ENCODE results near the gene DLX2. TPM values are rescaled to one million over a fixed set of nuclear protein-coding genes. Genes with fewer than 3 reads are reported as not detected.

Gene DLX2
- total and polyA plus RNA-seq, 2 of the 13 experiments (the other 11 are each of a cell fraction or from before 2014, with no cell fraction given) = 0.07 to 0.15 TPM

DNA sequence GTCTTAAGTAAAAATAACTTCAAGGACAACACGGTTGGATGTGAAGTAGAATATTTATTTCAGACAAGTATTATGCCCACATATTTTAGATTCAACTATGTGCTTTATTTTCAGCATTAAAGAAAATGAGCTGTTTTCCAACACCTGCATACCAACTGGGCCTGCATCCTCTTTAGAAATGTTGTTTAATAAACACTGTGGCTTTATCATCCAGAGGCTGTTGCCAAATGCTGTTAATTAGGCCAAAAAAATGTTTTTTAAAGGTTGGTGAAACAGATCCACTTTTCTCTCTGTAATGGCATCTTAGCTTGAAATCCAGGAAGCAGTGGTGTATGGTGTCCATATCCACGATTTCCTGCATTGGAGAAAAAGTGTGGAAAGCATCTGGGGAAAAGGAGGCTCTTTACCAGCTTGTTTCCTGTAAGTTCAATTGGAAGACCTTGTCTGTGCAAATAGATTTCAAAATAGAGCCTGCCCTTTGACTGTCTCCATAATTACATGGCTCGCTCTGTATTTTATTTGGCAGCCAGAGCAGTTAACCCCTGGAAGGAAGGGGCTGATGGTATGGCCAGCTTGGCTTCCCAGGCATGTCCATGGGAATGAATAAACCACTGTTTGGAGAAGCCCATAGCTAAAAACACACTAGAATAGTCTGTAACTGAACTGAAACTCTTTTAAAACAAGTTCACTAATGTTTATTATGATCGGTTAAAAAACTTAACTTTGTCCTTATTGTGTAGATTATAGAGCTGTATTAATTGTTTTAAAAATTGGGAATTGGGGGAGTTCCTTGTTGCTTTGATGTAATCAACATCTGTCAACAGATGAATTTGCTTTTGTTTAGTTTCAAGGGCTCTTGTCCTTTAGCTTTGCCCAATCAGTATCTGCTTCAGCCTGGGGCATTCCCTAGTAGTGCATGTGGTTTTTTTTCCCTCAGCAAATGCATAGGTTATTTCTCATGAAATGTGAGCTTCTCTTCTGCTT, 50.4 kb downstream of the DLX2 start (continued):
- TF ChIP-seq, protein P1, sequence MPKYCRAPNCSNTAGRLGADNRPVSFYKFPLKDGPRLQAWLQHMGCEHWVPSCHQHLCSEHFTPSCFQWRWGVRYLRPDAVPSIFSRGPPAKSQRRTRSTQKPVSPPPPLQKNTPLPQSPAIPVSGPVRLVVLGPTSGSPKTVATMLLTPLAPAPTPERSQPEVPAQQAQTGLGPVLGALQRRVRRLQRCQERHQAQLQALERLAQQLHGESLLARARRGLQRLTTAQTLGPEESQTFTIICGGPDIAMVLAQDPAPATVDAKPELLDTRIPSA (CRISPR knock-in tag; IDR thresholded peaks at IDR 0.05; ENCODE audit: borderline replicate concordance) = no peak
- TF ChIP-seq NFIC (IDR thresholded peaks at IDR 0.05; ENCODE audit: low read length) (peak; percentile 99), ZNF136 (CRISPR knock-in tag; IDR thresholded peaks at IDR 0.05; ENCODE audit: low read depth) (no peak), BHLHE40 (IDR thresholded peaks at IDR 0.05; ENCODE audit: low read length) (peak; percentile 46; the same call in 1 of the 2 replicates), ZSCAN31 (CRISPR knock-in tag; IDR thresholded peaks at IDR 0.05; ENCODE audit: low read depth) (no peak; the same call in 1 of the 2 replicates), STAG1 (CRISPR knock-in tag; IDR thresholded peaks at IDR 0.05) (peak; percentile 32), ZNF430 (CRISPR knock-in tag; IDR thresholded peaks at IDR 0.05) (no peak; the same call in 1 of the 2 replicates), NPAS2 (CRISPR knock-in tag; IDR thresholded peaks at IDR 0.05; ENCODE audit: borderline replicate concordance) (no peak), NFE2L2 (IDR thresholded peaks at IDR 0.05; ENCODE audit: low read length) (no peak), MIER3 (CRISPR knock-in tag; IDR thresholded peaks at IDR 0.05; ENCODE audit: borderline replicate concordance) (peak; percentile 87; the same call in 1 of the 2 replicates), POGZ (CRISPR knock-in tag; IDR thresholded peaks at IDR 0.05) (peak; percentile 94), KLF16 (CRISPR knock-in tag; IDR thresholded peaks at IDR 0.05) (peak in 1 of 2 experiments; percentile 75; a peak in 1 of 4 replicates), ZNF616 (CRISPR knock-in tag; IDR thresholded peaks at IDR 0.05; ENCODE audit: low read depth) (no peak), NCOA1 (CRISPR knock-in tag; IDR thresholded peaks at IDR 0.05) (no peak), ZNF563 (CRISPR knock-in tag; IDR thresholded peaks at IDR 0.05) (no peak), ZNF501 (CRISPR knock-in tag; IDR thresholded peaks at IDR 0.05) (no peak), ZNF776 (CRISPR knock-in tag; IDR thresholded peaks at IDR 0.05) (no peak), ZNF282 (IDR thresholded peaks at IDR 0.05; ENCODE audit: partially characterized antibody) (no peak)
- TF ChIP-seq, protein P2, sequence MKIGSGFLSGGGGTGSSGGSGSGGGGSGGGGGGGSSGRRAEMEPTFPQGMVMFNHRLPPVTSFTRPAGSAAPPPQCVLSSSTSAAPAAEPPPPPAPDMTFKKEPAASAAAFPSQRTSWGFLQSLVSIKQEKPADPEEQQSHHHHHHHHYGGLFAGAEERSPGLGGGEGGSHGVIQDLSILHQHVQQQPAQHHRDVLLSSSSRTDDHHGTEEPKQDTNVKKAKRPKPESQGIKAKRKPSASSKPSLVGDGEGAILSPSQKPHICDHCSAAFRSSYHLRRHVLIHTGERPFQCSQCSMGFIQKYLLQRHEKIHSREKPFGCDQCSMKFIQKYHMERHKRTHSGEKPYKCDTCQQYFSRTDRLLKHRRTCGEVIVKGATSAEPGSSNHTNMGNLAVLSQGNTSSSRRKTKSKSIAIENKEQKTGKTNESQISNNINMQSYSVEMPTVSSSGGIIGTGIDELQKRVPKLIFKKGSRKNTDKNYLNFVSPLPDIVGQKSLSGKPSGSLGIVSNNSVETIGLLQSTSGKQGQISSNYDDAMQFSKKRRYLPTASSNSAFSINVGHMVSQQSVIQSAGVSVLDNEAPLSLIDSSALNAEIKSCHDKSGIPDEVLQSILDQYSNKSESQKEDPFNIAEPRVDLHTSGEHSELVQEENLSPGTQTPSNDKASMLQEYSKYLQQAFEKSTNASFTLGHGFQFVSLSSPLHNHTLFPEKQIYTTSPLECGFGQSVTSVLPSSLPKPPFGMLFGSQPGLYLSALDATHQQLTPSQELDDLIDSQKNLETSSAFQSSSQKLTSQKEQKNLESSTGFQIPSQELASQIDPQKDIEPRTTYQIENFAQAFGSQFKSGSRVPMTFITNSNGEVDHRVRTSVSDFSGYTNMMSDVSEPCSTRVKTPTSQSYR (CRISPR knock-in tag; IDR thresholded peaks at IDR 0.05; ENCODE audit: borderline replicate concordance) = peak; percentile 42; the same call in 1 of the 2 replicates
- TF ChIP-seq, protein P3, sequence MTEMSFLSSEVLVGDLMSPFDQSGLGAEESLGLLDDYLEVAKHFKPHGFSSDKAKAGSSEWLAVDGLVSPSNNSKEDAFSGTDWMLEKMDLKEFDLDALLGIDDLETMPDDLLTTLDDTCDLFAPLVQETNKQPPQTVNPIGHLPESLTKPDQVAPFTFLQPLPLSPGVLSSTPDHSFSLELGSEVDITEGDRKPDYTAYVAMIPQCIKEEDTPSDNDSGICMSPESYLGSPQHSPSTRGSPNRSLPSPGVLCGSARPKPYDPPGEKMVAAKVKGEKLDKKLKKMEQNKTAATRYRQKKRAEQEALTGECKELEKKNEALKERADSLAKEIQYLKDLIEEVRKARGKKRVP (CRISPR knock-in tag; IDR thresholded peaks at IDR 0.05) = peak in 1 of 2 experiments; percentile 1; a peak in 1 of 4 replicates
- TF ChIP-seq, protein P4, sequence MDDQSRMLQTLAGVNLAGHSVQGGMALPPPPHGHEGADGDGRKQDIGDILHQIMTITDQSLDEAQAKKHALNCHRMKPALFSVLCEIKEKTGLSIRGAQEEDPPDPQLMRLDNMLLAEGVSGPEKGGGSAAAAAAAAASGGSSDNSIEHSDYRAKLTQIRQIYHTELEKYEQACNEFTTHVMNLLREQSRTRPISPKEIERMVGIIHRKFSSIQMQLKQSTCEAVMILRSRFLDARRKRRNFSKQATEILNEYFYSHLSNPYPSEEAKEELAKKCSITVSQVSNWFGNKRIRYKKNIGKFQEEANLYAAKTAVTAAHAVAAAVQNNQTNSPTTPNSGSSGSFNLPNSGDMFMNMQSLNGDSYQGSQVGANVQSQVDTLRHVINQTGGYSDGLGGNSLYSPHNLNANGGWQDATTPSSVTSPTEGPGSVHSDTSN (CRISPR knock-in tag; IDR thresholded peaks at IDR 0.05; ENCODE audit: borderline replicate concordance) = no peak
- TF ChIP-seq, protein P5, sequence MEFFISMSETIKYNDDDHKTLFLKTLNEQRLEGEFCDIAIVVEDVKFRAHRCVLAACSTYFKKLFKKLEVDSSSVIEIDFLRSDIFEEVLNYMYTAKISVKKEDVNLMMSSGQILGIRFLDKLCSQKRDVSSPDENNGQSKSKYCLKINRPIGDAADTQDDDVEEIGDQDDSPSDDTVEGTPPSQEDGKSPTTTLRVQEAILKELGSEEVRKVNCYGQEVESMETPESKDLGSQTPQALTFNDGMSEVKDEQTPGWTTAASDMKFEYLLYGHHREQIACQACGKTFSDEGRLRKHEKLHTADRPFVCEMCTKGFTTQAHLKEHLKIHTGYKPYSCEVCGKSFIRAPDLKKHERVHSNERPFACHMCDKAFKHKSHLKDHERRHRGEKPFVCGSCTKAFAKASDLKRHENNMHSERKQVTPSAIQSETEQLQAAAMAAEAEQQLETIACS (CRISPR knock-in tag; IDR thresholded peaks at IDR 0.05) = no peak
